Endothelial cell of umbilical vein (primary cell): ENCODE data around the gene BIN1. TPM values are rescaled to one million over a fixed set of nuclear protein-coding genes. Genes with fewer than 3 reads are reported as not detected.

Experiments used
- BruUV-seq: library from RNA; stranded (reverse); fragments of 400-500 nt; replicated peaks from 2 replicates; lab custom pipeline; 2021; lab: Mats Ljungman, UMichigan
- CTCF ChIA-PET: fragments of 300-600, 350-600 bp; sonication (Branson Sonifier 250); formaldehyde crosslinking; loops from one replicate; lab custom pipeline; 2021; ENCODE audit warnings: antibody characterized with exemption, inconsistent platforms; lab: Charles Lee
- POLR2A ChIA-PET: fragments of 300-600, 350-600 bp; sonication (Branson Sonifier 250); formaldehyde crosslinking; loops from one replicate; lab custom pipeline; 2021; ENCODE audit warnings: antibody characterized with exemption, inconsistent platforms; lab: Charles Lee
- DNase-seq: peaks from one replicate; pipeline ENCODE4 v3.0.0-alpha.2; 2011; ENCODE audit warnings: low read depth, low spot score
- FAIRE-seq: peaks from 2 replicates; lab custom pipeline; 2011; peaks lifted over from hg19 to GRCh38; lab: Jason Lieb, UNC
- H2AFZ ChIP-seq: 2 replicates; pipeline ENCODE4 v1.6.0; 2012; ENCODE audit warnings: low read depth, low read length, control low read depth, inconsistent platforms
- H3K27ac ChIP-seq: 2 replicates; pipeline ENCODE4 v1.5.1; 2011; ENCODE audit warnings: low read depth, mild to moderate bottlenecking, control low read depth, low read length, moderate library complexity; ENCODE audit not compliant: insufficient read depth
- H3K27me3 ChIP-seq, 2 experiments: 2 replicates each; pipeline versions ENCODE4 v1.6.0 to v1.6.1; 2011; ENCODE audit warnings: low read length in 2 of 2, mixed read lengths in 1 of 2; ENCODE audit not compliant: control insufficient read depth in 2 of 2, insufficient read depth in 2 of 2
- H3K36me3 ChIP-seq, 2 experiments: 2 replicates in 1 of 2; 3 replicates in 1 of 2; pipeline ENCODE4 v1.5.1; 2011; ENCODE audit warnings: low read length in 2 of 2, mild to moderate bottlenecking in 1 of 2, moderate library complexity in 1 of 2; ENCODE audit not compliant: control insufficient read depth in 2 of 2, insufficient read depth in 2 of 2; ENCODE audit errors: extremely low read depth in 1 of 2
- H3K4me1 ChIP-seq: 3 replicates; pipeline ENCODE4 v1.5.1; 2011; ENCODE audit warnings: mild to moderate bottlenecking, low read length; ENCODE audit not compliant: control insufficient read depth, insufficient read depth; ENCODE audit errors: extremely low read depth
- H3K4me2 ChIP-seq: 2 replicates; pipeline ENCODE4 v1.6.1; 2011; ENCODE audit warnings: low read length, control low read depth, mixed read lengths; ENCODE audit not compliant: insufficient read depth
- H3K4me3 ChIP-seq, 3 experiments: fragments of 200-600 bp in 1 of 3; sonication (generic), shearing (Covaris generic) in 1 of 3; replicated peaks in 1 of 3; 2 replicates each; pipeline ENCODE4 v1.5.1; 2011 to 2016; ENCODE audit warnings: control low read depth in 3 of 3, low read length in 3 of 3, mild to moderate bottlenecking in 2 of 3, inconsistent platforms in 1 of 3, low read depth in 1 of 3, moderate library complexity in 1 of 3; ENCODE audit not compliant: insufficient read depth in 1 of 3
- H3K79me2 ChIP-seq: 2 replicates; pipeline ENCODE4 v1.6.0; 2012; ENCODE audit warnings: low read length, inconsistent platforms; ENCODE audit not compliant: control insufficient read depth, insufficient read depth
- H3K9ac ChIP-seq: replicated peaks from 2 replicates; pipeline ENCODE3; 2011; ENCODE audit warnings: low read length, control low read depth; ENCODE audit not compliant: insufficient read depth; ENCODE audit errors: extremely low read depth
- H3K9me1 ChIP-seq: replicated peaks from 3 replicates; pipeline ENCODE4 v1.6.0; 2011; ENCODE audit warnings: mild to moderate bottlenecking, low read length; ENCODE audit not compliant: control insufficient read depth, insufficient read depth; ENCODE audit errors: extremely low read depth
- H3K9me3 ChIP-seq: replicated peaks from 2 replicates; pipeline ENCODE4 v1.5.1; 2012; ENCODE audit warnings: low read length, inconsistent platforms; ENCODE audit not compliant: control insufficient read depth, insufficient read depth
- H4K20me1 ChIP-seq: replicated peaks from 2 replicates; pipeline ENCODE3; 2011; ENCODE audit warnings: mild to moderate bottlenecking, low read length; ENCODE audit not compliant: control insufficient read depth, insufficient read depth; ENCODE audit errors: extremely low read depth
- EZH2 ChIP-seq: IDR thresholded peaks from 2 replicates; pipeline ENCODE4 v1.6.1; 2012; ENCODE audit warnings: borderline replicate concordance, low read depth, mild to moderate bottlenecking, moderate library complexity, low read length, inconsistent platforms; ENCODE audit not compliant: severe bottlenecking
- FOS ChIP-seq: IDR thresholded peaks from 2 replicates; pipeline ENCODE4 v1.6.1; 2011; ENCODE audit warnings: mild to moderate bottlenecking, low read length, moderate library complexity, borderline replicate concordance; ENCODE audit not compliant: insufficient read depth
- GATA2 ChIP-seq: IDR thresholded peaks from 2 replicates; pipeline ENCODE4 v1.7.0; 2011; ENCODE audit warnings: low read depth, mild to moderate bottlenecking, moderate library complexity, mixed read lengths, low read length; ENCODE audit not compliant: insufficient read length, insufficient read depth
- JUN ChIP-seq: IDR thresholded peaks from 2 replicates; pipeline ENCODE4 v1.6.1; 2011; ENCODE audit warnings: borderline replicate concordance, low read depth; ENCODE audit not compliant: insufficient read length, insufficient read depth
- MYC ChIP-seq: IDR thresholded peaks from one replicate; pipeline ENCODE4 v1.6.1; 2011; ENCODE audit warnings: mild to moderate bottlenecking, low read depth, low read length
- POLR2A ChIP-seq: IDR thresholded peaks from 2 replicates; pipeline ENCODE4 v1.6.1; 2012; ENCODE audit warnings: low read depth, mild to moderate bottlenecking, control low read depth, low read length
- POLR2AphosphoS5 ChIP-seq: IDR thresholded peaks from 2 replicates; pipeline ENCODE4 v1.6.1; 2012; ENCODE audit warnings: low read depth, mild to moderate bottlenecking, control low read depth, low read length, moderate library complexity; ENCODE audit not compliant: insufficient read depth
- dilution Hi-C: fragments of 300-500 bp; cut with MboI; formaldehyde crosslinking; loops from one replicate; pipeline ENCODE4 v1.15.0; 2019; ENCODE audit warnings: low sequenced_read_pairs; ENCODE audit not compliant: extremely low pct_ligation_motif_present
- intact Hi-C: fragments of 100-400 bp; cut with micrococcal nuclease; formaldehyde crosslinking; loops from one replicate; pipeline ENCODE4 v1.10.0; 2022
- polyA plus RNA-seq, 4 experiments: library from polyadenylated mRNA; depleted of rRNA in 3 of 4; stranded (reverse) in 3 of 4; unstranded in 1 of 4; fragments of >200 nt; gene quantifications; 2 replicates each; pipeline versions ENCODE4 v1.2.1 to v1.2.3, GENCODE V29; 2011 to 2012; ENCODE audit warnings: missing spikeins in 1 of 4
- total RNA-seq: library from RNA; stranded (reverse); gene quantifications from 2 replicates; pipeline ENCODE4 v1.2.3, GENCODE V29; 2021
- TF ChIP-seq, protein P1 (sequence below), 2 donors: IDR thresholded peaks; 1 replicate in 1 of 2; 2 replicates in 1 of 2; pipeline ENCODE4 v1.5.1; 2011; ENCODE audit warnings: low read length in 2 of 2, mild to moderate bottlenecking in 2 of 2, moderate library complexity in 2 of 2, control low read depth in 1 of 2, inconsistent platforms in 1 of 2, low read depth in 1 of 2; ENCODE audit not compliant: insufficient read depth in 1 of 2; ENCODE audit errors: extremely low read depth in 1 of 2
- TF ChIP-seq, protein P2 (sequence below): IDR thresholded peaks from 2 replicates; pipeline ENCODE4 v1.6.1; 2011; ENCODE audit not compliant: insufficient read depth, insufficient read length

The BIN1 gene
- total and polyA plus RNA-seq, 2 donors (not counting 3 experiments of a cell fraction or from before 2014, with no cell fraction given) = 26.3 to 36.9 TPM

GRCh38 chr2:127063701-127064590 lies 43.0 kb downstream of the BIN1 start:
- Histone ChIP-seq H3K4me2 (no peak overlapping the region), H3K9ac (peak overlapping the region; percentile 65), H3K4me3 (no peak overlapping the region), H4K20me1 (no peaks in the 10 kb centered on the region), H3K27ac (peak overlapping the region; percentile 97), H3K79me2 (no peaks in the 10 kb centered on the region), H2AFZ (no peak overlapping the region), H3K9me3 (no peaks in the 10 kb centered on the region), H3K36me3 (no peaks in the 10 kb centered on the region), H3K4me1 (peaks cover 54% of the 10 kb centered on the region), H3K27me3 (no peaks in the 10 kb centered on the region), H3K9me1 (no peaks in the 10 kb centered on the region)
- ChIA-PET POLR2A (no interaction called here), CTCF (interaction anchor here (0.8 kb wide), 1 partner anchor 42 kb away, joined by 3 read pairs; no protein-coding TSS in a partner anchor)
- no peak for FAIRE-seq
- intact Hi-C loops (loop anchor here (2.0 to 10.0 kb wide), 5 partner anchors 23 to 407 kb away; partner anchors contain the start of genes BIN1, ERCC3, GYPC and MAP3K2), dilution Hi-C loops (no loop called here)
- BruUV-seq = TSS peak; percentile 28
- no peak for DNase-seq
- TF ChIP-seq MYC (no peak), POLR2A (no peak), JUN (no peak), GATA2 (no peak), POLR2AphosphoS5 (no peak), FOS (no peak), EZH2 (no peak)
- TF ChIP-seq, protein P1, sequence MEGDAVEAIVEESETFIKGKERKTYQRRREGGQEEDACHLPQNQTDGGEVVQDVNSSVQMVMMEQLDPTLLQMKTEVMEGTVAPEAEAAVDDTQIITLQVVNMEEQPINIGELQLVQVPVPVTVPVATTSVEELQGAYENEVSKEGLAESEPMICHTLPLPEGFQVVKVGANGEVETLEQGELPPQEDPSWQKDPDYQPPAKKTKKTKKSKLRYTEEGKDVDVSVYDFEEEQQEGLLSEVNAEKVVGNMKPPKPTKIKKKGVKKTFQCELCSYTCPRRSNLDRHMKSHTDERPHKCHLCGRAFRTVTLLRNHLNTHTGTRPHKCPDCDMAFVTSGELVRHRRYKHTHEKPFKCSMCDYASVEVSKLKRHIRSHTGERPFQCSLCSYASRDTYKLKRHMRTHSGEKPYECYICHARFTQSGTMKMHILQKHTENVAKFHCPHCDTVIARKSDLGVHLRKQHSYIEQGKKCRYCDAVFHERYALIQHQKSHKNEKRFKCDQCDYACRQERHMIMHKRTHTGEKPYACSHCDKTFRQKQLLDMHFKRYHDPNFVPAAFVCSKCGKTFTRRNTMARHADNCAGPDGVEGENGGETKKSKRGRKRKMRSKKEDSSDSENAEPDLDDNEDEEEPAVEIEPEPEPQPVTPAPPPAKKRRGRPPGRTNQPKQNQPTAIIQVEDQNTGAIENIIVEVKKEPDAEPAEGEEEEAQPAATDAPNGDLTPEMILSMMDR (IDR thresholded peaks at IDR 0.05; ENCODE audit: extremely low read depth in 1 of 2, insufficient read depth in 1 of 2, low read depth in 1 of 2, low read length in 2 of 2) = no peak
- TF ChIP-seq, protein P2, sequence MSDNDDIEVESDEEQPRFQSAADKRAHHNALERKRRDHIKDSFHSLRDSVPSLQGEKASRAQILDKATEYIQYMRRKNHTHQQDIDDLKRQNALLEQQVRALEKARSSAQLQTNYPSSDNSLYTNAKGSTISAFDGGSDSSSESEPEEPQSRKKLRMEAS = no peak
